NCI-H82 (cell line): ENCODE measurements around the gene SKI.

Experiments used
- DNase-seq: peaks from one replicate; lab custom pipeline; 2025; lab: John Stamatoyannopoulos, UW

Gene SKI

DNA sequence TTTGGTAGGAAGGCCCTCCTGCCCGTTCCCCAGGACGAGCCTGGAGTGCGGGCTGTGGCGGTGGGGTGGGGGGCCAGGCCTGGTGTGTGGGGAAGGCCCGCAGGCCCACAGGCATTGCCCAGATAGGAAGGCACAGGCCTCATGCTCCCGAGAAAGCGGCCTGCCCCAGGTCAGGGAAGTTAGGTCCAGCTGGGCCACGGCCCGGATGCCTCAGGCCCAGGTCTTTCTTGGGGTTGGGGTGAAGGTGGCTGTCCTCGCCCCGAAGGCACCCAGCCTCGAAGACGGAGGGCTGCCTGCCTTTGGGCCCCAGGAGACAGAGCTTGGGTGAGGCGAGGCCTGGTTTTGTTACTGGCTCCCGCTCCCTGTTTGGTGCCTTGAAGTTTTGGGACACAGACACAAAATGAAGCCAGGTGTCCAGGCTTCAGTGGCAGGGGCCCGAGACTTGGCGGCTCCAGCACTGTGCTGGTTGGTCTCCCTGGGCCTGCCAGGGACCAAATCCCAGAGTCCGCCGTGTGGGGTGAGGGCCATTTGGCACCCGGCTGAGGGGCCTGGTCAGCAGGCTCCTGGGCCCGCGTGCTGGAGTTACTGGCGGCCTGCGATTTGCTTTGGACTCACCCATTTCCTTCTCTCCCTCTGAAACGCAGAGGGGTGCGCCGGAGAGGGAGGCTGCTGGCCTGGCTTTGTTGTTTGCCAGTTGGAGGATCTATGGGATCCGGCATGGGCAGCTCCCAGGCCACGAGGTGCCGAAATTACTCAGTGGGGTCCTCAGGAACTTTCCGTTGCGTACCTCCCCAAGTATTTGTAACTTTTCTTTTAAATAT lies 2.0 kb downstream of the SKI start:
- DNase-seq: no peak

DNA sequence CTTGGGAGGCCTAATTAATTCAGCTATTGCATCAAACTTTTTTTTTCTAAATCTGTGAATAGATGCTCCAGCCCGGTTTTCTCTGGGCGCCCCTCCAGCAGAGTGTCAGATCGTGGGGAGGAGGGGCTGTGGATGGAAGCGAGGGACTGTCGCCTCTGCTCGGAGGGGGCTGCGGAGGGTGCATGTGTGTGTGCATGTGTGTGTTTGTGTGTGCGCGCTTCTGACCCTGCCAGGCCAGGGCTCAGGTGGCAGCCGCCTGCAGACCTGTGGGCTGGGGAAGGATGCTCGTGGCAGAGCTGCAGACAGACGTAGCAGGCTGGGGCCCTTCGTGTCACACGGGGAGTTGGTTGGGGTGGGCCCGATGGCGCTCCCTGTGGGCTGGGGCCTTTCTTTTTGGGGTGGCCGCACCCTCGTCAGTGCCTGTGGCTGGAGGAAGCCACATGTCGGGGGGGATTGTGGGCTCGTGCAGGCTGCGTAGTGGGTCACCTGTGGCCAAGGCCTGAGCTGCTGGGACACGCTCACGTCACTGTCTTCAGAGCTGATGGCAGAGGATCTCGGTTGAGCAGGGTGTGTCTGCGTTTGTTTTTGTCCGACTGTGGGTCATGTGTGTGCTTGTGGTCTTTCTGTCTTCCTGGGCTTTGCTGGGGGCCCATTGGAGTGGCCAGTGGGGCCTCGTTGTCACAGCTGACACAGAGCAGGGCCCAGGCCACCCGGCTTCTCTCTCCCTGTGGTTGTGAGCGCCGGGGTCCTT lies 2.8 kb downstream of the SKI start:
- DNase-seq: peak; percentile 35

- DNase-seq: peak; percentile 72
Observed at GRCh38 chr1:2231532-2232254, 3.6 kb downstream of the SKI start.

DNA sequence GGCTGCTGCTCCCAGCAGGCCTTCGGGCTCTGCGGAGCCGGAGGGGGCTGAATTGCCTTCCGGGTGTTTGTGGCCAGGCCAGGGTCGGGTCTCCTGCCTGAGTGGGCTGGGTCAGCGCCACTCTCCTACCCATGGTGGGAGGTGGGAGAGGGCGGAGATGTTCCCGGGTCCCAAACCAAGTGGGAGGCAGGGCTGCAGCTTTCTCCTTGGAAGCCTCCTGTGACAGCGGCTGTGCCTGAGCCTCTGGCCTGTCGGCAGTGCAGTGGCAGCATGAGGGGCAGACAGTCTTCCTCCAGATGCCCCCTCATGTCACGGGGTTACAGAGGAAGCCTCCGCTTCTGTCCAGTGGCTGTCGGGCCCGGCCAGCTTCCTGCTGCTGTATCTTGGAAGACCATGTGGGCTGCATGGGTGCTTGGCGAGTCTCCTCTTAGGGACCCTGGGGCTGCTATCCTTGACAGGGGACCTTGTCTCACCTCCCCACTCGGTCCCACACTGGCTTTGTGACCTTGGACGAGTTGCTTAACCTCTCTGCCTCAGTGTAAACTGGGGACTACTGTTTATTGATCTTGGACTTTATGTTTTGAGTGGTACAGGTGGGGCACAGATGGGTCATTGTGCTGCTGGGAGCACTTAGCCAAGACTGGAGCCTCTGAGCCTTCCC lies 4.3 kb downstream of the SKI start:
- no peak for DNase-seq

DNA sequence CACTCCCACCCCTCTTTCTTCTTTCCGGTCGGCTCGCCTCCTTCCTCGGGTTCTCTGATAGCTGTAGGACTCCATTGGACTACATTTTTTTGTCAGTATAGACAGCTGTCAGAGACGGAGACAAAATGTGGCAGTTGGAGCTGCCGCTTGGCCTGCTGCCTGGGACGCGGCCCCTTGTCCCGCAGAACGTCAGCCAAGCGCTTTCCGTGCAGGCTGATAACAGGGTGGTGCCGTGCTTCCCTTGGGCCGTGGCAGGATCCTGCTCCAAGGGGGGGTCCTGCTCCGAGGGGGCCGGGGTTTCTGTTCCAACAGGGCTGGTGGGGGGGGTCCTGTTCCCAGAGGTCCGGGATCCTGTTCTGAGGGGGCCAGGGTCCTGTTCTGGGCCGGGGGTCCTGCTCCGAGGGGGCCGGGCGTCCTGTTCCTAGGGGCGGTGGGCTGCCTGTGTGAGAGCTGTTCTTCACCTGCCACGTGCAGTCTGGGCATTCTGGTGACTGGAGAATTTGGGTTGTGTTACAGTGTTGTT lies 4.9 kb downstream of the SKI start:
- no peak for DNase-seq

GRCh38 chr1:2233468-2233867 lies 5.3 kb downstream of the SKI start:
- DNase-seq: no peak

DNA sequence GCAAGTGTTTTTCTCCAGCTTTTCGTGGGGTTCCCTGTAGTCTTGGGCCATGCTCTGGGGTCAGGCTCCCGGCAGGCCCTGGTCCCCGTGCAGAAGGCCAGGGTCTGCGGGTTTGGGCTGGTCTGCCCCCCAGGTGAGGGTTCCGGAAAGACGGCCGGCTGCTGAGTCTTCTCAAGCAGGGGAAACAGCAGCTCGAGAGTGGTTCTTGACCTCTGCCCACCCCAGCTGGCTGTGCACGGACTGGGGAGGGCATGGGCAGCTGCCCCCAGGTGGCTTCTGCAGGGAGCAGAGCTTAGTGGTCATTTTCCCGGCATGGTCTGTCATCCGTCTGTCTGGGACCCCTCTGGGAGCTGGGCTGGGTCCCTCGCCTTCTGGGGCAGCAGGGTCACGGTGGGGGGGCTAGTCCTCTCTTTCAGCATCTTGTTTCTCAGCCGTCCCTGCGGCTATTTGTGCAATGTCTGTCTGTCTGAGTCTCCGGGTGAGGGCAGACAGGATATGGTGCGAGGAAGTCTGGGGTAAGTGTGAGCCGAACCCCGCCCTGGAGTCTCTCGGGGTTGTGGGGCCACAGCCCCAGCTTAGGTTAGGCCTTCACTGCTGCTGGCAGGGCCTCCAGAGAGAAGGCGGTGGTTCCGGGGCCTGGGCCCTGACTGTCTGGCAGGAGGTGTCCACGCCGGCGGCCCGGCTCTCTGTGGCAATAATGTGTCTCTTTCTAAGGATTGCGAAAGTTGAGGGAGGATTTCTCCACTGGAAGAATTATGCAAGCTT lies 6.1 kb downstream of the SKI start:
- no peak for DNase-seq

DNA sequence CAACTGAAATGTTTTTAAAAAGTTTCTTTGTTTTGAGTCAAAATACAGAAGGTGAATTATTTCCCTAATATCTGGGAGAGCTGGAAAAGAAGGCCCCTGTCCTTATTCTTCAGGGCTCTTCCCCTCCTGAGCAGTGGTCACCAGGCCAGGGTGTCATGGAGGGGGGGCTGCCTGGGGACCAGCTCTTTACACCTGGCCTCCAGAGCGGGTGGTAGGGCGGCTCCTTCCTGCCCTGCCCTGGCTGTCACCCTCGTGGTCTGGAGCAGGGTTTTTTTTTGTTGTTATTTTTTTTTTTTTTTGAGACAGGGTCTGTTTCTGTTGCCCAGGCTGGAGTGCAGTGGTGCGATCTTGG lies 6.6 kb downstream of the SKI start:
- DNase-seq: no peak

- DNase-seq: no peak
Observed at GRCh38 chr1:2235300-2235998, 7.3 kb downstream of the SKI start.

DNA sequence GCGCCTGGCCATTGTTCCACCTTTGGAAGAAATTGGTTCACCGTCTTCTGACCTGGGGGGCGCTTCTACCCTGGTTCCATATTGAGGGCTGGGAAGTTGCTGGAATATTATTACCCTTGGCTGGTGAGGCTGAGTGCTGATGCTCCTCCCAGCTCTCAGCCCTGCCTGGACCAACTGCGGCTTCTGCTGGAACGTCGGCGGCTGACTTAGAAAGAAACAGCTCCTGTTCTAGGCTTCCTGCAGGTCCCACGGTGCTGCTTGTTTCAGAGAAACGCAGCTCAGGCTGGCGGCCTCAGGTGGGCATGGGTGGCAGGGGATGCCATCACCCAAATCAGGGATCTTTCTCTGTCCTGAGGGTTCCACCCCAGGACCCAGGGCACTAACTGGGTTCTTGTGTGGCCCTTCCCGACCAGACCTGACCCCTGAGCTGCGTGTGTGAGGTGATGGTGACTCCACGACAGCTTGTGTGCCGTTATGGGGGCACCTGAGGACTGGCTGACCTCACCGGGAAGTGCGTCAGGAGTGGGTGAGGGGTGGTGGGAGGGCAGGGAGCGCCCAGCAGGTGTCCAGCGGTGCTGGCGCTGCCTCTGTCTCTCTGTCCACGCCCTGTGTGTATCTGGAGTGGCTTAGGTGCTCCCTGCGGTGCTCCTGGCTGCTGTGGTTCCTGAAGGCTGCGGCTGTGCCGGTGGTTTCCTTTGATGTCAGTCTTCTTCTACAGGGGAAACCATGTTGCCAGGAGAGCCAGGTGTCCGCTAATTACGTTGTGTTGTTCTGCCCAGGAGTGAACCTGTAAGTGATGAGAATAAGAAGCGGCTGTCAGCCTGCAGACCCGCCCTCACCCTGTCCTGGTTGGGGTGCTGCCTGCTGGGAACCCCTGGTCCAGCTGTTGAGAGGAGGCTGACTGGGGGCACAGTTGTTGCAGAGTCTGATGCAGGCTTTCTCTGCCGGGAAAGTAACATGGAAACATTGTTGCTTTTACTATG lies 8.9 kb downstream of the SKI start:
- DNase-seq: no peak

DNA sequence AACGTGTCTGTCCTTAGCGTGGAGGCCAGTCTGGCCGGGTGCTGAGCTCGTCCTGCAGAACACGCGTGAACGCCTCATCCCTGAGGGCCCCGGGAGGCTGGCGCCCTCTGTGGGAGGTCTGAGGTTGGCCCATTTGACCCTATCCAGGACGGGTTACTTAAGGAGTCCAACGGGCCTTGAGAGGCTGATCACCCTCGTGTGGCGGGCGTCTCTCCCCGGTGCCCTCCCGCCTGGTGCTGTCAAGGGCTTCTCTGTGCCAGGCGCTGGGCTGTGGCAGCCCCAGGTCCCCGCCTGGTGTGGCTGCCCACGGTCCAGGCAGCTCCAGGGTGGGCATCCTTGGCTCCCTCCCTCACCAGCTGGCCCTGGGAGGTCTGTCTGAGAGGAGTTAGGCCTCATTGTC lies 9.7 kb downstream of the SKI start:
- DNase-seq: no peak

- DNase-seq: no peak
Observed at GRCh38 chr1:2238361-2239012, 10.4 kb downstream of the SKI start.

DNA sequence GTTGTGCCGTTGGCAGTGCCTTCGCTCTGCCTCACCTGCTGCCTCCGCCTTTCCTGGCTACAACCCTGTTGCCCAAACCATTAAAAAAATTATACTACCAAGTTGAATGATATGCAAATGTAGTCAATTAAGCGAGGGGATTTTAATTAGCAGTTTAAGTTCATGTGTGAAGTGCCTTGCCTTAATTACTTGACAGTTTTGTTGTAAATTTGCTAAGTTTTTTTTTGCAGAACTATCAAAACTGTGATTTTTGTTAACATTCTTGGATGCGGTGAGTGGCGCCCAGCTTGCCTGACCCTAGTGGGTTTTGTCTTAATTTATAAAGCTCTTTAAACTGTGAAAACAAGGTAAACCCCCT lies 10.9 kb downstream of the SKI start:
- no peak for DNase-seq

- DNase-seq: no peak
Observed at GRCh38 chr1:2239384-2239985, 11.4 kb downstream of the SKI start.

GRCh38 chr1:2240270-2241156 lies 12.4 kb downstream of the SKI start:
- no peak for DNase-seq

DNA sequence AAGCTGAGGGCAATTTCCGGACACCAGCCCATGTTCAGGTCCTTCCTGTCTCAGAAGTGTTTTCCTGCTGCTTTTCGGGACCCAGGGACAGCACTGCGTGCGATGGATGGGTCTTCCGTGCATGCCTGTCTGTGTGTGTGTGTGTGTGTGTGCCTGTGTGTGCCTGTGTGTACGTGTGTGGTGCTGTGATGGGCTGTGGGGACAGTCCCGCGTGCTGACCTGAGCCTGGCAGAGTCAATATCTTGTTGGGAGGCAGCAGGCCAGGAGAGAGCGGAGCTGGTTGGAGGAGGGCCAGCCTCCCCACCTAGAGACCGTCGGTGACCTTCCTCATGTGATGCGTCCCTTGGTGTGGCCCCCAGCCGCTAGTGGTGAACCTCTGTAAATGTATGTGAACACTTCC lies 13.7 kb downstream of the SKI start:
- DNase-seq: no peak
